MCF 10A (cell line): ENCODE data around the gene ZACN. TPM values are rescaled to one million over a fixed set of nuclear protein-coding genes. Genes with fewer than 3 reads are reported as not detected.
A peak's percentile ranks its signal among the peaks of the same experiment; 100 is the strongest.
"Not testable (repeated sequence)": the region's sequence is repeated elsewhere in the genome, so short reads cannot be mapped to it uniquely, and the experiment has no call there.

Source experiments
- BruUV-seq: library from RNA; stranded (reverse); fragments of 400-500 nt; replicated peaks from 2 replicates; lab custom pipeline; 2021; lab: Mats Ljungman, UMichigan
- CTCF ChIA-PET: fragments of 300-600 bp; sonication (Branson Sonifier 250); formaldehyde crosslinking; extraction: SDS; loops from one replicate; lab custom pipeline; 2021; ENCODE audit warnings: antibody characterized with exemption, inconsistent platforms; lab: Yijun Ruan, JAX
- POLR2A ChIA-PET: fragments of 300-600, 350-650 bp; sonication (Branson Sonifier 250); formaldehyde crosslinking; extraction: SDS; loops from one replicate; lab custom pipeline; 2020; ENCODE audit warnings: antibody characterized with exemption, inconsistent platforms; lab: Yijun Ruan, JAX
- DNase-seq: peaks from one replicate; pipeline ENCODE4 v3.0.0-alpha.2; 2018; ENCODE audit not compliant: unreplicated experiment
- H3K27ac Mint-ChIP-seq: one replicate; pipeline ENCODE4 v1.8.0; 2022; ENCODE audit warnings: mild to moderate bottlenecking, low read depth, mixed read lengths; ENCODE audit not compliant: unreplicated experiment
- H3K27me3 Mint-ChIP-seq: one replicate; pipeline ENCODE4 v1.8.0; 2022; ENCODE audit warnings: mixed read lengths; ENCODE audit not compliant: insufficient read depth, unreplicated experiment
- H3K36me3 Mint-ChIP-seq: one replicate; pipeline ENCODE4 v1.8.0; 2022; ENCODE audit warnings: mild to moderate bottlenecking, moderate library complexity, mixed read lengths; ENCODE audit not compliant: insufficient read depth, unreplicated experiment
- H3K4me1 Mint-ChIP-seq: one replicate; pipeline ENCODE4 v1.8.0; 2022; ENCODE audit warnings: mixed read lengths; ENCODE audit not compliant: insufficient read depth, unreplicated experiment
- H3K4me3 Mint-ChIP-seq: one replicate; pipeline ENCODE4 v1.8.0; 2022; ENCODE audit warnings: mild to moderate bottlenecking, moderate library complexity, mixed read lengths; ENCODE audit not compliant: unreplicated experiment
- H3K9me3 Mint-ChIP-seq: one replicate; pipeline ENCODE4 v1.8.0; 2022; ENCODE audit warnings: mixed read lengths; ENCODE audit not compliant: unreplicated experiment
- CTCF ChIP-seq: fragments of 200-600 bp; IDR thresholded peaks from one replicate; pipeline ENCODE4 v1.8.0; 2022; ENCODE audit warnings: antibody characterized with exemption, mild to moderate bottlenecking; ENCODE audit not compliant: unreplicated experiment
- intact Hi-C: fragments of 100-400 bp; cut with micrococcal nuclease; formaldehyde crosslinking; loops from 2 replicates; pipeline ENCODE4 v1.14.1; 2022
- total RNA-seq: library from RNA; stranded (reverse); gene quantifications from 2 replicates; pipeline ENCODE4 v1.2.3, GENCODE V29; 2022

Gene ZACN
- total RNA-seq, 1 experiment from 2014 or later: not detected

DNA sequence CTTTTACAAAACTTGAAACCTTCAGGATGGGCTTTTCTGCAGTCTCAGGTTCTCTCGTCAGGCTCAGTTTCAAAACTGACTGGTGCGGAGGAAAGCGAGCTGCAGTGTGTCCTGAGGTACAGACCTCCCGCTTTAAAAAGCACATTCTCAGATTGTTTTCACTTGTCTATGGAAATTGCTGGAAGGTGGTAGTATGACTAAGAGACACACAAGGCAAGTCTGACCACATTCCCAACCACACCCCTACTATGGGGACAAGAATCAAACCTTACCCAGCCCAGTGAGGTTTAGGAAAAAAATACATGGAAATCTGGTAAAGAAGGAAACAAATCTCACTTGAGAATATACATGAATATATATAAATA, 24.9 kb upstream of the ZACN start:
- CTCF ChIA-PET: interaction anchor here (0.6 to 1.8 kb wide), 2 partner anchors 40 to 152 kb away, joined by 3 to 6 read pairs; no protein-coding TSS in a partner anchor
- H3K36me3 Mint-ChIP-seq: peaks cover 93% of the 10 kb centered on the region
- BruUV-seq: no TSS peak

DNA sequence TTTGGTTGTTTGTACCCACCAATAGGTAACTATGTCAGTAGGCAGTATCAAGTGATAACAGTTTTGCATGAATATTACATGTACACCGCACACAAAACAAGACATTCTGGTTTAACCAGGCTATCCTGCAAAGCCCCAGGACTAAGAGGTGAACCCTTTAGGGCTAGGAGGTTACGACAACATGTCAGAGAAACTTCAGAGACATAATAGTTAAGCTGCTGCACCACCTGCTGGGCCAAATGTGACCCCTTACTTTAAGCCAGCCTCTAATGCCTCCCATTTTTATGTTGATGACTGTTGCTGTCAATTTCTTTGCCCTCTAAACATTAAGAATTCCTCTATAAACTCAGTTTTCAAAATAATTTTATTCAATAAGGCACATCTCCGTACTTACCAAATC, 22.1 kb upstream of the ZACN start:
- Mint-ChIP-seq H3K27ac (no peak overlapping the region), H3K36me3 (peaks cover 93% of the 10 kb centered on the region), H3K4me3 (no peak overlapping the region), H3K9me3 (peaks cover 5% of the 10 kb centered on the region), H3K4me1 (peaks cover 13% of the 10 kb centered on the region), H3K27me3 (no peaks in the 10 kb centered on the region)
- BruUV-seq: no TSS peak
- ChIA-PET POLR2A (interaction anchor here (0.7 kb wide), 1 partner anchor 661 kb away, joined by 3 read pairs; no protein-coding TSS in a partner anchor), CTCF (interaction anchor here (0.6 kb wide), 2 partner anchors 219 to 1064 kb away, joined by 3 read pairs; no protein-coding TSS in a partner anchor)
- intact Hi-C loops: no loop called here
- TF ChIP-seq CTCF: no peak
- DNase-seq: no peak

More for the DNA sequence above, 24.9 kb upstream of the ZACN start:
- no peaks in the 10 kb centered on the region for H3K27me3 Mint-ChIP-seq
- intact Hi-C loops: no loop called here
- no peak overlapping the region for H3K27ac Mint-ChIP-seq
- peaks cover 5% of the 10 kb centered on the region for H3K9me3 Mint-ChIP-seq
- peaks cover 13% of the 10 kb centered on the region for H3K4me1 Mint-ChIP-seq
- POLR2A ChIA-PET: interaction anchor here (0.9 to 1.6 kb wide), 3 partner anchors 16 to 149 kb away, joined by 3 to 8 read pairs (median 4); partner anchors contain the start of genes MRPL38 and SRP68
- DNase-seq: peak; percentile 71
- TF ChIP-seq CTCF: no peak
- H3K4me3 Mint-ChIP-seq: no peak overlapping the region

DNA sequence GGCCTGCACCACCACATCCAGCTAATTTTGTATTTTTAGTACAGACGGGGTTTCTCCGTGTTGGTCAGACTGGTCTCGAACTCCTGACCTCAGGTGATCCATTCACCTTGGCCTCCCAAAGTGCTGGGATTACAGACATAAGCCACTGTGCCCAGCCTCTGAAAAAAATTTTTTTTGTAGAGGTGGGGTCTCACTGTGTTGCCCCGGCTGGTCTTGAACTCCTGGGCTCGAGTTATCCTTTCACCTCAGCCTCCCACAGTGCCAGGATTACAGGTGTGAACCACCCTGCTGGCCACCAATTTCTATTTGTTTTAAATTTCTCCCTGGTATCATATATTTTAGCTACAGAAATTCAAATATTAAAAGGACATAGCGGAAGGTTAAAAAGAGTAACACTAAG, 20.7 kb upstream of the ZACN start:
- H3K27ac Mint-ChIP-seq, DNase-seq, H3K27me3 Mint-ChIP-seq, H3K9me3 Mint-ChIP-seq, intact Hi-C loops, H3K4me3 Mint-ChIP-seq, BruUV-seq: not testable (repeated sequence)
- POLR2A ChIA-PET: interaction anchor here (2.1 kb wide), 1 partner anchor 14 kb away, joined by 10 read pairs; the partner anchor contains the start of gene SRP68
- peaks cover 97% of the 10 kb centered on the region for H3K36me3 Mint-ChIP-seq
- H3K4me1 Mint-ChIP-seq: peaks cover 12% of the 10 kb centered on the region
- CTCF ChIA-PET: interaction anchor here (0.6 kb wide), 1 partner anchor 52 kb away, joined by 3 read pairs; no protein-coding TSS in a partner anchor

GRCh38 chr17:76063875-76064546, 15.0 kb upstream of the ZACN start:
- H3K36me3 Mint-ChIP-seq: peaks cover 96% of the 10 kb centered on the region
- ChIA-PET POLR2A (interaction anchor here (0.9 to 1.2 kb wide), 2 partner anchors 7 to 12 kb away, joined by 3 to 5 read pairs; no protein-coding TSS in a partner anchor), CTCF (no interaction called here)
- no peaks in the 10 kb centered on the region for H3K4me1 Mint-ChIP-seq
- H3K9me3 Mint-ChIP-seq: no peaks in the 10 kb centered on the region
- H3K27me3 Mint-ChIP-seq: no peaks in the 10 kb centered on the region
- no peak overlapping the region for H3K4me3 Mint-ChIP-seq
- intact Hi-C loops: no loop called here
- no TSS peak for BruUV-seq
- no peak for DNase-seq
- no peak overlapping the region for H3K27ac Mint-ChIP-seq
- TF ChIP-seq CTCF: no peak
